Naive B cell (primary cell): Measurements from ENCODE around the gene PPP2R2C. TPM values are rescaled to one million over a fixed set of nuclear protein-coding genes. Genes with fewer than 3 reads are reported as not detected.

Source experiments
- ATAC-seq, 2 donors: fragments of 150-1000 bp; cut with Tn5 transposase; 2 replicates each; pipeline ENCODE4 v1.10.0; 2021; ENCODE audit warnings: low read depth in 2 of 2, mild to moderate bottlenecking in 2 of 2, moderate library complexity in 2 of 2
- DNase-seq: peaks from one replicate; pipeline ENCODE4 v3.0.0; 2022
- H3K27ac Mint-ChIP-seq, 6 donors: one replicate each; pipeline ENCODE4 v1.8.0; 2020 to 2022; ENCODE audit warnings: mild to moderate bottlenecking in 6 of 6, mixed read lengths in 6 of 6, moderate library complexity in 5 of 6, inconsistent platforms in 2 of 6
- H3K27me3 Mint-ChIP-seq, 3 donors: one replicate each; pipeline ENCODE4 v1.8.0; 2021 to 2022; ENCODE audit warnings: mixed read lengths in 3 of 3, mild to moderate bottlenecking in 1 of 3
- H3K36me3 Mint-ChIP-seq, 2 donors: one replicate each; pipeline ENCODE4 v1.8.0; 2020 to 2022; ENCODE audit warnings: mixed read lengths in 2 of 2, inconsistent platforms in 1 of 2, mild to moderate bottlenecking in 1 of 2
- H3K4me1 Mint-ChIP-seq, 3 donors: one replicate each; pipeline ENCODE4 v1.8.0; 2020 to 2022; ENCODE audit warnings: mixed read lengths in 3 of 3, inconsistent platforms in 1 of 3, mild to moderate bottlenecking in 1 of 3, moderate library complexity in 1 of 3
- H3K4me3 Mint-ChIP-seq, 8 donors: one replicate each; pipeline ENCODE4 v1.8.0; 2020 to 2022; ENCODE audit warnings: mild to moderate bottlenecking in 8 of 8, mixed read lengths in 8 of 8, moderate library complexity in 8 of 8, inconsistent platforms in 2 of 8
- H3K9me3 Mint-ChIP-seq, 7 donors: one replicate each; pipeline ENCODE4 v1.8.0; 2020 to 2022; ENCODE audit warnings: mixed read lengths in 7 of 7, mild to moderate bottlenecking in 5 of 7, inconsistent platforms in 2 of 7, moderate library complexity in 1 of 7
- polyA plus RNA-seq, 6 donors: library from polyadenylated mRNA; unstranded; fragments of 300-500 nt; fragmentation: Illumina TruSeq; gene quantifications; one replicate each; pipeline ENCODE4 v1.2.3, GENCODE V29; 2021; ENCODE audit warnings: low read depth in 6 of 6

Gene PPP2R2C
- polyA plus RNA-seq, 6 donors from 2014 or later: not detected

DNA sequence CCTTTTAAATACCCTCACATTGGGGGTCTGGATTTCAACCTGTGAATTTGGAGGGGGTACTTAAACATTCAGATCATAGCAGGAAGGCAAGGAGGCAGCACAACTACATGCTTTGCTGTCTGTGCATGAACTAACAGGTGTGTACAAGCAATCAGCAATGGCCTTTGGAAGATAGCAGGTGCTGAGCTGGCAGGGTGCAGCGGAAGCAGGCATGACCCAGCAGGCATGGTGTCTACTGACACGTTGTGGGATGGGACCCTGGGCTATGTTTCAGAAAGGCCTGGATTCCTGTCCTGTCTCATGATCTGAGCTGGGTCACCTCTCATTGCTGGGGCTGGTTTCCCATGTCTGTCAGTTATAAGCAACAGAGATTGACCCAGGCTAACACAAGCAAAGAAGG is 13.9 kb downstream of the PPP2R2C start:
- H3K9me3 Mint-ChIP-seq: peaks cover 5 to 18% (median 9%) of the 10 kb centered on the region in 7 donors
- peaks cover 18 to 52% (median 33%) of the 10 kb centered on the region in 3 donors for H3K27me3 Mint-ChIP-seq
- H3K36me3 Mint-ChIP-seq: peaks cover 0 to 12% of the 10 kb centered on the region in 2 donors
- DNase-seq (no peak), ATAC-seq (no peak)
- H3K4me1 Mint-ChIP-seq: no peaks in the 10 kb centered on the region
- H3K27ac Mint-ChIP-seq: no peak overlapping the region
- no peak overlapping the region for H3K4me3 Mint-ChIP-seq

DNA sequence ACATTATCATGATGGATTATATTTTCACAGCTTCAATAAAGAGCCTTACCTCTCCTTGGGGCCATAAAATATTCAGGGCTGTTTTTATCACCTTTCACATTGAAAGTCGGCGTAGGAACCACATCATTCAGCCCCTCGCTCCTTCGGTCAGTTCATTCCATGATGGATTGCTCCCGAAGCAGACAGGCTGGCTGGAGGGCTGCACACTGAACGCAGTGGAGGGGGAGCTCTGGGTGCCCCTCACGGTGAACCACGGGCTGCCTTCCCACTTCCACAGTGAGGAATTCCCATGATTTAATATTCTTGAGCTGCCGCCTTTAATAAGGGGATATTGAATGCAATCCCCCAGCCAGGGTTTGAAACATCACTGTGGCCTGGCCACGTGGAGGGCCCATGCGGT is 16.0 kb downstream of the PPP2R2C start:
- Mint-ChIP-seq H3K9me3 (peaks cover 5 to 18% (median 9%) of the 10 kb centered on the region in 7 donors), H3K27ac (no peak overlapping the region), H3K4me1 (no peaks in the 10 kb centered on the region), H3K36me3 (peaks cover 0 to 12% of the 10 kb centered on the region in 2 donors), H3K4me3 (no peak overlapping the region), H3K27me3 (peaks cover 13 to 44% (median 23%) of the 10 kb centered on the region in 3 donors)
- DNase-seq (no peak), ATAC-seq (no peak)

DNA sequence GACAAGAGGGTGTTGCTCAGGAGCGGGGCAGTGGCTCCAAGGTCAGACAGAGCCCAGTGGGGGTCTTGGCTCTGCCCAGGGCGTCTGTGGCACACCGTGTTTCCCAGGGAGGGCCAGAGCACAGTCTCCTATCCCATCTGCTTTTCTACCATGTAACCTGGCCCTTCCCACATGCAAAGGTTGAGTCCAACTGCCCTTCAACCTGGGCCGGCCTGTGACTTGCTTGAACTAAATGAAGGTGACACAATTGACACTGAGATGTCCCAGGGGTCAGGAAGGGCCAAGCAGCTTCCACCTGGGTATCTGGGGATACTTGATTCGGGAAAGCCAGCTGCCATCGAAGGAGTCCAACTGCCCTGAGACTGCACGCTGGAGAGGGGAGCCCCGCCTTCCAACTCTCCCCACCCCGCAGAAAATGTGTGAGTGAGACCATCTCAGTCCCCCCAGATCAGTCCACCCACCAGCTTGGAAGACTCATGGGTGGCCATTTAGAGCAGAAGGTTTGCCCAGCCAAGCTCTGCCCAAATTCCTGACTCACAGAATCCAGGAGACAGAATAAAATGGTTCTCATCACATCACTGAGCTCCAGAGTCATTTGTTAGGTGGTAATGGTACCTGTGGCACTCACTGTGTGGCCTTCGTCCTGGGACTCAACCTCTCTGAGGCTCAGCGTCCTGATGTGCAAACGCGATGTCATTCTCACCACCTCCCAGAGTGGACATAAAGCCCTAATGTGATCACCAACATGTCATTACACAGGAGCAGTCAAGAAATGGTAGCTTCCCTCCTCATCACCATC is 18.1 kb downstream of the PPP2R2C start:
- no peak overlapping the region for H3K27ac Mint-ChIP-seq
- no peaks in the 10 kb centered on the region for H3K4me1 Mint-ChIP-seq
- peaks cover 0 to 12% of the 10 kb centered on the region in 2 donors for H3K36me3 Mint-ChIP-seq
- H3K27me3 Mint-ChIP-seq: peaks cover 16 to 38% (median 19%) of the 10 kb centered on the region in 3 donors
- DNase-seq (no peak), ATAC-seq (no peak)
- peaks cover 3 to 17% (median 9%) of the 10 kb centered on the region in 7 donors for H3K9me3 Mint-ChIP-seq
- peak overlapping the region in 1 of 8 donors; percentile 12 for H3K4me3 Mint-ChIP-seq

DNA sequence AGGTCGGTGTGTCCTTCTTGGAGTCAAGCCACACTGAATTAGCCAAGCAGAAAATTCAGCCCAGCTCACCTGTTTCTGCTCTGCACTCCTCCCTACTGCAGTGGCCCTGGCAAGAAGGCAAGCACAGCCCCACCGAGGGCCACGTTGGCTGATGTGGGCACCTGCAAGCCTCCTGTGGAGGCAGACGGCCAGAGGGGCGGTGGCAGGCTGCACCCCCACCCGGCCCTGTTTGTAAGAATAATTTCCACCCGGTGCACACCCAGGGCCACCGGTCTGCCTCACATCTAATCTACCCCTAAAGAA is 18.8 kb downstream of the PPP2R2C start:
- Mint-ChIP-seq H3K9me3 (peaks cover under 1 to 10% (median 7%) of the 10 kb centered on the region in 7 donors), H3K27ac (no peak overlapping the region), H3K36me3 (peaks cover 0 to 10% of the 10 kb centered on the region in 2 donors), H3K27me3 (peaks cover 16 to 36% (median 19%) of the 10 kb centered on the region in 3 donors), H3K4me1 (no peaks in the 10 kb centered on the region), H3K4me3 (no peak overlapping the region)
- no peak for DNase-seq
- no peak for ATAC-seq

DNA sequence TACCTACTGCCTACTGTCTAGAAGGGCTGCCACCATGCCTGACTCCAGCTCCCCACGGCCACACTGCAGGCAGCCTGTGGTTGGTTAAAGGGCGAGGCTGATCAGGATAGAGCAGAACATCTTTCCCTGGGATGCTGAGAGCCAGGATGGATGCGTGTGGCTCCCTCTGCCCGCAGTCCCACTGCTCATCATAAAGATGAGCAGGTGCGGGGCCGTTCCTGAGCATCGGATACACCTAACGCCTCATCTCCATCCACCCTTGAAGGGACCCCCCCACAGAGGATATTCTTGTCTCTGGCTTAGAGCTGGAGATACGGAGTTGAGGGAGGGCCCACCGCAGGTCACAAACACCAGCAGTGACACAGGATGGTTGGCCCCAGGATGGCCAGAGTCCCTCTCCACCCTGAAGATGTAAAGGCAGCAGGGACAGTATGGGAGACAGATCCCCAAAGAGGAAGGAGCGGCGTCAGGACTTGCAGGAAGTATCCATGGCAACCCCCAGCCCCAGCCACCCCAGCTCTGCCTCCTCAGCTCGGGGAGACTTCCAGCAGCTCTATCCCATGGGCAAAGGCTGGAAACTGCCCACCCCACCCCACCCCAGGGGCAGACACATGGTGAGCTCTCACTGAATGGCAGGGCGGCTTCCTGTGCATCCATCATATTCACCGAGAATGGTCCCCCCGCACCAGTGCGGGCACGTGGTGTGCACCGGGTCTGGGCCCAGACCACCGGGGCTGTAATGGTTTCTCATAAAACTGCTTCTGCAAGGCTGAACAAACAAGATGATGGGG is 19.3 kb downstream of the PPP2R2C start:
- Mint-ChIP-seq H3K9me3 (peaks cover 0 to 5% (median 4%) of the 10 kb centered on the region in 7 donors), H3K4me1 (no peaks in the 10 kb centered on the region), H3K4me3 (no peak overlapping the region), H3K27ac (peak overlapping the region in 1 of 6 donors; percentile 69), H3K27me3 (peaks cover 16 to 31% (median 16%) of the 10 kb centered on the region in 3 donors), H3K36me3 (peaks cover 0 to 5% of the 10 kb centered on the region in 2 donors)
- no peak for DNase-seq
- ATAC-seq: no peak

DNA sequence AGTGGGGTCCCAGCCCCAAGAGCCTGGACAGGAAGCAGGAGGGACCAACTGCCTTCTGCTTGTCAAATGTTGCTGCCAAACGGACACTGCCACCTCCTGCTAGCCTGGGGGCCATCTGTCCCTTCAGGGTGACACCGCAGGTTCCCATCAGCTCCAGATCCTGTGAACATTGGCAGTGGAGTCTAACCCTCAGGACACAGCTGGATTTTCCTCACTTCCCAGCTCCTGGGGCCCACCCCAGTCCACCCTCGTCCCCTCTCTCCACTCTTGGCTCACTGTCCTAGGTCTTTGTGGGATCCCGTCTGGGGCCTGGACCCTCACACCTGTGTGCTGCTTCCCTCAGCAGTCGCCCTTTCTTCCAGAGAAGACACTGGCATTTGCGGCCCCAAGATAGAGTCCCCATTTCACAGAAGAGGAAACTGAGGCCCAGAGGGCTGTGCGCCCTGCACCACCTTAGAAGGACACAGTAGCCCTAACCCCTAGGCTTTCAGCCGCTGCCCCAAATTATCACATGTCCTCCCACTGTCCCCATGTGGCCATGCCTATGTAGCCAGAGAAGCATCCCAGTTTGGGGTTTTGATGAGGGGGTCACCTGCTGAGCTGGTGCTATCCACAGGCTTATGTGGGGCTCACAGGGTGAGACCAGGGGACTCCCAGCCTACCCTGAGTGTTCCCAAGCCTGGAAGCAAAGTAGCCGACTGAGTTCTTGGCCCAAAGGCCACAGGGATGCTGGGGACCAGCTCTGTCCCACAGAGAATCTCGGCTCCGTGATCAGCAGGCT is 20.1 kb downstream of the PPP2R2C start:
- Mint-ChIP-seq H3K36me3 (no peaks in the 10 kb centered on the region), H3K4me3 (no peak overlapping the region), H3K9me3 (peaks cover 0 to 2% (median 0%) of the 10 kb centered on the region in 7 donors), H3K27ac (no peak overlapping the region), H3K27me3 (peaks cover 11 to 31% (median 16%) of the 10 kb centered on the region in 3 donors), H3K4me1 (no peaks in the 10 kb centered on the region)
- DNase-seq (no peak), ATAC-seq (no peak)

DNA sequence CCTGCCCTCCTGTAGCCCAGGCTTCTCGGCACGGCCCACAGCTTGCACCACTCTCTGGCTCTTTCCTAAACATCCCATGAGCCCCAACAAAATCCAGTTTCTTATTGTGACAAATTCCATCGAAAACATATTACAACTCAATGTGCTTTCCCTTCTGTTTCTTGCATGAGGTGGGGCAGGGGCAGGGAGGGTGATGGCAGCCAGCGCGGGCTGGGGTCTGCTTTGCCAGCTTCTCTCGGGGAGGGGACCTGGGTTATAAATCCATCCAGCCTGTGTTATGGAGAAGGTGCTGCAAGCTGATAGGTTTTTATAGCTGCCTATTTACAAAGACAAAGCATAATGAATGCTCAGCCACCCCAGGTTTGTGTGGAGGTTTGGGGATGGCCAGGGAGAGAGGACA is 21.1 kb downstream of the PPP2R2C start:
- Mint-ChIP-seq H3K36me3 (no peaks in the 10 kb centered on the region), H3K9me3 (peaks cover 0 to 2% (median 0%) of the 10 kb centered on the region in 7 donors), H3K27me3 (peaks cover 13 to 38% (median 16%) of the 10 kb centered on the region in 3 donors), H3K4me3 (no peak overlapping the region), H3K4me1 (no peaks in the 10 kb centered on the region), H3K27ac (no peak overlapping the region)
- ATAC-seq (no peak), DNase-seq (no peak)

DNA sequence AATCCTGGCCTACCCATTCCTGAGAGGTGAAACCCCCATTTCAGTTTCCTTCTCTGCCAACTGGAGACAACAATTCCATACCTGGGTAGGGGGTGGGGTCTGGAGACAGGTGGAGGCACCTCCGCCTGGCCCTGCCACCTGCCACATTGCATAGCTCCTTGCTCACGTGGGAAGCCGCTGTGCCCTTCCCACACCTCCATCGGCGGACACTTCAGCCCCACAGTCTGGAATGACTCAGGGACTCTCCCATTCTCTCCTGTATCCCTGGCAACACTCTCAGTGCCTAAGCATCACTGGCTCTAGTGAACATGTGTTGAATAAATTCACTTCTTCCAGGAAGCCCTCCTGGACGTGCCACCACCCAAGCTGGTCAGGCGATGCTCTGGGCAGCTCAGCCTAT is 21.7 kb downstream of the PPP2R2C start:
- peaks cover 0 to 2% (median 0%) of the 10 kb centered on the region in 7 donors for H3K9me3 Mint-ChIP-seq
- H3K4me1 Mint-ChIP-seq: no peaks in the 10 kb centered on the region

DNA sequence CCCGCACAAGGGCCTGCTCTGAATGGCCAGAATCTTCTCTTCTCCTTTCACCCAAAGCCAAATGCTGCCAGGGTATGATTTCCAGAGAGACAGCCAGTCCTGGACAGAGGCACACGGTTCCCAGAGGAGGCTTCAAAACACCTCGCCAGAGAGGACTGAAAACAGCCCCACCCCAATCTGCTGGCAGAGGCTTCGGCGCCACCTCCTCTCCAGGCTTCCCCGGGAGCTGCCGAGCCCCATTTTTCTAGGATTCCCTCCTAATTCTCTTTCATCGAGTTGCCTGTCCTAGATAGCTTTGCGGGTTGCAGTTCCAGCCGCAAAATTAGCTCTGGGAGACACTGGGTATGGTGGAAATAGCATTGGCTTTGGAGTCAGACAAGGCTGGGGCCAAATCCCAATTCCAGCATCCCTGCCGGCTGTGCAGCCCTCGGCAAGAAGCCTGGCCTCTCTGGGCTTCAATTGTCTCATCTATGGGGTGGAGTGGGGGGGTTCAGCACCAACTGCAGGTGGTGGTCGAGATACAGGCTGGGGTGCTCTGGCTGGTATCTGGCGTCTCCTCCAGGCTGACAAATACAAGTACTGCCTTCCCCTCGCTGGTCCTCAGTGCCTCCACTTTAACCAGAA is 22.6 kb downstream of the PPP2R2C start:
- H3K9me3 Mint-ChIP-seq: peaks cover 0 to 2% (median 0%) of the 10 kb centered on the region in 7 donors
- no peaks in the 10 kb centered on the region for H3K4me1 Mint-ChIP-seq
- H3K4me3 Mint-ChIP-seq: no peak overlapping the region
- no peak for DNase-seq
- H3K27ac Mint-ChIP-seq: no peak overlapping the region
- peaks cover 2 to 31% (median 18%) of the 10 kb centered on the region in 3 donors for H3K27me3 Mint-ChIP-seq
- no peak for ATAC-seq
- H3K36me3 Mint-ChIP-seq: no peaks in the 10 kb centered on the region

More for the DNA sequence above, 21.7 kb downstream of the PPP2R2C start:
- no peak for ATAC-seq
- peak overlapping the region in 1 of 6 donors; percentile 44 for H3K27ac Mint-ChIP-seq
- no peak for DNase-seq
- no peak overlapping the region for H3K4me3 Mint-ChIP-seq
- H3K27me3 Mint-ChIP-seq: peaks cover 11 to 39% (median 18%) of the 10 kb centered on the region in 3 donors
- H3K36me3 Mint-ChIP-seq: no peaks in the 10 kb centered on the region

DNA sequence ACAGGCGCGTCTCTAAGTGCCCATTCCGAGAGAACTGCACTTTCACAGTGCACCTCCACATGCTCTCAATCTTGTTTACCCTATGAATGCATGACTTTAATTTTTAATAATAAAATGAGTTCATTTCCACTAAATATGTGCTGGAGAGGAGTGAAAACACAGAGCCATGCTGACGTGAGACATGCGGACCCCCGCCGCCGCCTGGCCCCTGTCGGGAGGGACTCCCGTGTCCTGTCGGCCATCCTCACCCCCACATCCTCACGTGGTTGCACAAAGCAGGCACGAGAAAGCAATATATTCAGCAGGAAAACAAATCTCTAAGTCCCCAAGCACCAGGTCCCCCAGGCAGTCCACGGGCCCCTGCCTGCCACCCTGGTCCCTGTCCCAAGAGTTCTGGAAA is 23.1 kb downstream of the PPP2R2C start:
- H3K27me3 Mint-ChIP-seq: peaks cover 0 to 26% (median 16%) of the 10 kb centered on the region in 3 donors
- DNase-seq (no peak), ATAC-seq (no peak)
- peaks cover 0 to 2% (median 0%) of the 10 kb centered on the region in 7 donors for H3K9me3 Mint-ChIP-seq
- no peak overlapping the region for H3K4me3 Mint-ChIP-seq
- H3K36me3 Mint-ChIP-seq: no peaks in the 10 kb centered on the region
- no peak overlapping the region for H3K27ac Mint-ChIP-seq
- no peaks in the 10 kb centered on the region for H3K4me1 Mint-ChIP-seq

DNA sequence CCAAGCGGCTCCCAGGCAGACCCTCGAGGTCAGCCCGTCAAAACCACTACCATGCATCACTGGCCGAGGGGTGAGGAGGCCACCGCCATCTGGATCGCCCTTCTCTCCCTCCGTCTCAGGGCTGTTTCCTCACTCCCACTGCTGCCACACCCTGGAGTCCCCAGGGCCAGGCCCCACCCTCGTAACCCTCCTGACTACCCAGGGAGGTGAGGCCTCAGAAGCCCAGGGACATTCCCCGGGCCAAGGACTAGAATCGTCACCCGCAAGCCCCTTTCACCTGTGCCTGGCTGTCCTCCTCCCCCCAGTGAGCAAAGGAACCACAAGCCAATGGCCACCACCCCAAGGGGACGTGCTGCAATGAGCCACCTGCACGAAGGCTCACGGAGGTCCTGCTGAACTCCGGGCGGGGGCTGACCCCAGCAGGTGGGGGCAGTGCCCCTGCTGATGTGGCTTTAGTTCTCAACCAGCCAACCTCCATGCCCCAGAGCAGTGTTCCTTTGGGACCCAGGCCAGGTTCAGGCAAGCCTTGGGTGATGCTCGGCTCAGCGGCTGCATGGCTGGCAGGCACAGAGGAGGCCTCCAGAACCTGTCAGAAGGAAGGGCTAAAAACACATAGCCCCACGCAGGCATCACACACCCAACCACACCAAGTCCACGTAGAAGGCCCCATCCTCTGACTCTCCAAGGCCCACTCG is 23.8 kb downstream of the PPP2R2C start:
- H3K27ac Mint-ChIP-seq: no peak overlapping the region
- no peaks in the 10 kb centered on the region for H3K4me1 Mint-ChIP-seq
- no peak for DNase-seq
- H3K36me3 Mint-ChIP-seq: no peaks in the 10 kb centered on the region
- no peak overlapping the region for H3K4me3 Mint-ChIP-seq
- no peak for ATAC-seq
- H3K9me3 Mint-ChIP-seq: peaks cover 0 to 2% (median 0%) of the 10 kb centered on the region in 7 donors
- peaks cover 0 to 20% (median 16%) of the 10 kb centered on the region in 3 donors for H3K27me3 Mint-ChIP-seq

DNA sequence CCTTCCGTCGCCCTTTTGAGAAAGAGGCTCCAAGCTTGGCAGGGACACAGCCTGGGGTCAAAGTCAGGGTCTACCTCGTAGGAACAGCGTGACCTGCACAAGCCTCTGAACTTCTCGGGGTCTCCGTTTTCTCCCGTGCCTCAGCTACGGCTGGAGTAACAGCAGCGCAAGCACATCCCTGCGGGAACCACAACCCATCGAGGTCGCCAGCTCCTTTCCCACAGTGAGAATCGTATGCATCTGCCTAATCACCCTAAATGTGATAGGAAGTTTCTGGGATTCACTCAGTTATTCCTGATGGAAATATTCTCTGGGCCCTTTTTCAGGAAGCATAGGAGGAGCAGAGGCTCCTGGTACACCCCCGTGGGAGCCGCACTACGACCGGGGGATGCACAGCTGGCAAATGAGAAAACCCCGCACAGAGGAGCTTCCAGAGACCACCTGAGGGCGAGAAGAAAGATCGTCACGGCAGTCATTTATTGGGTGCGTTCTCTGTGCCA is 24.7 kb downstream of the PPP2R2C start:
- Mint-ChIP-seq H3K27me3 (peaks cover 5 to 26% (median 16%) of the 10 kb centered on the region in 3 donors), H3K36me3 (no peaks in the 10 kb centered on the region), H3K4me3 (no peak overlapping the region), H3K4me1 (no peaks in the 10 kb centered on the region), H3K9me3 (peaks cover 0 to 2% (median 0%) of the 10 kb centered on the region in 7 donors), H3K27ac (no peak overlapping the region)
- no peak for ATAC-seq
- DNase-seq: no peak
